ENCODE results near the gene ABCC2. TPM values are rescaled to one million over a fixed set of nuclear protein-coding genes. Genes with fewer than 3 reads are reported as not detected.

The ABCC2 gene
- total RNA-seq, 4 donors from 2014 or later, result 9.9 to 156 (median 64.6) TPM

DNA sequence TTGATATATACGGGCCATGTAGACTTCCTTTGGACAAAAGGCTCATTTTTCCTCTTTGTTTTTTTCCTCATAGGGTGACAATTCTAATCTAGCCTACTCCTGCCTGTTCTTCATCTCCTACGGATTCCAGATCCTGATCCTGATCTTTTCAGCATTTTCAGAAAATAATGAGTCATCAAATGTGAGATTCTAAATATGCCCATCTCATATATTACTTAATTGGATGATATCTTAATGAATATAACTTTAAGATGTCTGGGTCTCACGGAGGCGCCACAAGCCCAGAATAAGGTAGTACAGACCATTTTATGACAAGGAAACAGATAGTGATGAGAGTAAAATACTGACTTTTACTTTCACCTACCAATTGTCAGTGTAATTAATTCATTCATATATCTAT is 11.4 kb downstream of the ABCC2 start:
- H3K36me3 ChIP-seq, result peaks cover 0 to 11% (median 0%) of the 10 kb centered on the region in 3 donors

GRCh38 chr10:99796928-99797327 is 14.5 kb downstream of the ABCC2 start:
- TF ChIP-seq CTCF (IDR thresholded peaks at IDR 0.05) (no peak), POLR2A (IDR thresholded peaks at IDR 0.05) (no peak)
- Histone ChIP-seq H3K36me3 (peaks cover 0 to 11% (median 0%) of the 10 kb centered on the region in 3 donors), H3K27ac (no peak overlapping the region), H3K9me3 (no peaks in the 10 kb centered on the region), H3K4me3 (no peak overlapping the region), H3K4me1 (no peaks in the 10 kb centered on the region), H3K27me3 (no peaks in the 10 kb centered on the region)
- no peak for DNase-seq

More for the DNA sequence above, 11.4 kb downstream of the ABCC2 start:
- no peaks in the 10 kb centered on the region for H3K9me3 ChIP-seq
- TF ChIP-seq POLR2A (IDR thresholded peaks at IDR 0.05), result no peak
- no peak for TF ChIP-seq CTCF (IDR thresholded peaks at IDR 0.05)
- no peaks in the 10 kb centered on the region for H3K4me1 ChIP-seq
- H3K27ac ChIP-seq, result no peak overlapping the region
- H3K27me3 ChIP-seq, result no peaks in the 10 kb centered on the region
- no peak overlapping the region for H3K4me3 ChIP-seq
- DNase-seq, result no peak

GRCh38 chr10:99798031-99798430 is 15.6 kb downstream of the ABCC2 start:
- H3K36me3 ChIP-seq, result peaks cover 0 to 11% (median 0%) of the 10 kb centered on the region in 3 donors
- H3K4me3 ChIP-seq, result no peak overlapping the region
- H3K27ac ChIP-seq, result no peak overlapping the region
- TF ChIP-seq POLR2A (IDR thresholded peaks at IDR 0.05), result no peak
- no peak for TF ChIP-seq CTCF (IDR thresholded peaks at IDR 0.05)
- DNase-seq, result no peak
- no peaks in the 10 kb centered on the region for H3K4me1 ChIP-seq
- no peaks in the 10 kb centered on the region for H3K9me3 ChIP-seq
- no peaks in the 10 kb centered on the region for H3K27me3 ChIP-seq

GRCh38 chr10:99798920-99799319 is 16.5 kb downstream of the ABCC2 start:
- Histone ChIP-seq H3K36me3 (peaks cover 0 to 7% (median 0%) of the 10 kb centered on the region in 3 donors), H3K27ac (no peak overlapping the region), H3K27me3 (no peaks in the 10 kb centered on the region), H3K4me1 (no peaks in the 10 kb centered on the region), H3K4me3 (no peak overlapping the region), H3K9me3 (no peaks in the 10 kb centered on the region)
- DNase-seq, result no peak
- TF ChIP-seq CTCF (IDR thresholded peaks at IDR 0.05), result no peak
- no peak for TF ChIP-seq POLR2A (IDR thresholded peaks at IDR 0.05)

DNA sequence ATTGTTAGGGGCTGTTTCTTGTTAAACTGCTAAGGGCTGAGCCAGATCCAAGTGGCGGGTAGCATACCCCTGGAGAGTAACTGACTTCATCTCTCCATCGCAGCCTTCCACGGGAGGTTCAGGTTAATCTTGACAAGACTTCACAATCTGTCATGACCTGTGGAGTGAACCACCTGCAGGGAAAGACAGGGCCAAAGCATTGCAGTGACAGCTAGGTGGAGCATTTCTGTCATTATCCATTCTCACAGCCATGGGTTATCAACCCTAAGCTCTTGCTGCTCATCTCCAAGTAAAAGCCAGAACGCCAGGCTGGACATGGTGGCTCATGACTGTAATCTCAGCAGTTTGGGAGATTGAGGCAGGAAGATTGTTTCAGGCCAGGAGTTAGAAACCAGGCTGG is 17.2 kb downstream of the ABCC2 start:
- Histone ChIP-seq H3K27me3 (no peaks in the 10 kb centered on the region), H3K36me3 (peaks cover 0 to 7% (median 0%) of the 10 kb centered on the region in 3 donors), H3K9me3 (no peaks in the 10 kb centered on the region), H3K4me1 (no peaks in the 10 kb centered on the region), H3K4me3 (no peak overlapping the region), H3K27ac (no peak overlapping the region)
- TF ChIP-seq CTCF (IDR thresholded peaks at IDR 0.05), result no peak
- no peak for TF ChIP-seq POLR2A (IDR thresholded peaks at IDR 0.05)
- no peak for DNase-seq

DNA sequence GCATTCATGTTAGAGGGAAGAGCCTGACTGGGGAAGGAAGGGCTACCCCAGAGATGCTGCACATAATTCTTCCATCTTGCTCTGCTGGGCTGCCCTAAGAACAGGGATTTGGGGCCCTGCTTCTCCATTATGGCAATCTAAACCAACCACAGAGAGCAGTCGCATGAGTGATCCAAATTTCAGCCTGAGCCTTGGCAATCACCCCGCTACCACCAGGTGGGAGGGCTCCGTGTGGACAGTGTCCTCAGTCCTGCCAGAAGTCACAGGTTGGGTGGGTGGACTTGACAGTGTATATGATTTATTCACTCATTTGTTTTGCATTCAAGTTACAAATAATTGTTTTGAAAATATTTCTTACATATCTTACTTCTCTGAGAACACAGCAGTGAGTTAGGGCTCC is 22.0 kb downstream of the ABCC2 start:
- TF ChIP-seq POLR2A (IDR thresholded peaks at IDR 0.05), result no peak
- TF ChIP-seq CTCF (IDR thresholded peaks at IDR 0.05), result no peak
- Histone ChIP-seq H3K4me3 (no peak overlapping the region), H3K27ac (no peak overlapping the region), H3K4me1 (no peaks in the 10 kb centered on the region), H3K27me3 (no peaks in the 10 kb centered on the region), H3K36me3 (peaks cover 0 to 15% (median 0%) of the 10 kb centered on the region in 3 donors), H3K9me3 (no peaks in the 10 kb centered on the region)
- DNase-seq, result no peak
